ENCODE measurements around the gene SYNE2.
"Not testable (repeated sequence)": the region's sequence is repeated elsewhere in the genome, so short reads cannot be mapped to it uniquely, and the experiment has no call there.

The SYNE2 gene

GRCh38 chr14:64012720-64013119 is 159.9 kb downstream of the SYNE2 start:
- DNase-seq (ENCODE audit: low read depth): no peak

DNA sequence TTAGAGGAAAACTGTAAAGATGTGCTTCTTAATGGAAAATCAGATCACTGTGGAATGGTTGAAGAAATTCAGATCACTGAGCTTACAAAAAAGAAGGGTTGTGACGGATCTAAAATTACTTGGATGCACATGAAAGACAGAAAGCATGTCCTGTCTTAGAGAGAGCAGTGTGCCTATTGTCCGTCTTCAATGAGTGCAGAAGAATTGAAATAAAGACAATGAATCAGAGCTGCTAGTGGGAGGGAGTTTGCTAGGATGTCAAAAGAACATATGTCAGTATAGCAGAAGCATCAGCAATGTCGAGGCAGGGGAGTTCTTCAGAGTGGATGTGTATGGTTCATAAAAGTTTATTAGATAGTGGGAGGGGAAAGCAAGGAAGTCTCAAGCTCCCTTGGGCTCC is 172.7 kb downstream of the SYNE2 start:
- DNase-seq (ENCODE audit: low read depth): no peak

- DNase-seq (ENCODE audit: low read depth): no peak
These were observed 173.8 kb downstream of the SYNE2 start for GRCh38 chr14:64026600-64026999.

- DNase-seq (ENCODE audit: low read depth): peak; percentile 43
These were observed 182.3 kb downstream of the SYNE2 start for GRCh38 chr14:64035143-64035542.

DNA sequence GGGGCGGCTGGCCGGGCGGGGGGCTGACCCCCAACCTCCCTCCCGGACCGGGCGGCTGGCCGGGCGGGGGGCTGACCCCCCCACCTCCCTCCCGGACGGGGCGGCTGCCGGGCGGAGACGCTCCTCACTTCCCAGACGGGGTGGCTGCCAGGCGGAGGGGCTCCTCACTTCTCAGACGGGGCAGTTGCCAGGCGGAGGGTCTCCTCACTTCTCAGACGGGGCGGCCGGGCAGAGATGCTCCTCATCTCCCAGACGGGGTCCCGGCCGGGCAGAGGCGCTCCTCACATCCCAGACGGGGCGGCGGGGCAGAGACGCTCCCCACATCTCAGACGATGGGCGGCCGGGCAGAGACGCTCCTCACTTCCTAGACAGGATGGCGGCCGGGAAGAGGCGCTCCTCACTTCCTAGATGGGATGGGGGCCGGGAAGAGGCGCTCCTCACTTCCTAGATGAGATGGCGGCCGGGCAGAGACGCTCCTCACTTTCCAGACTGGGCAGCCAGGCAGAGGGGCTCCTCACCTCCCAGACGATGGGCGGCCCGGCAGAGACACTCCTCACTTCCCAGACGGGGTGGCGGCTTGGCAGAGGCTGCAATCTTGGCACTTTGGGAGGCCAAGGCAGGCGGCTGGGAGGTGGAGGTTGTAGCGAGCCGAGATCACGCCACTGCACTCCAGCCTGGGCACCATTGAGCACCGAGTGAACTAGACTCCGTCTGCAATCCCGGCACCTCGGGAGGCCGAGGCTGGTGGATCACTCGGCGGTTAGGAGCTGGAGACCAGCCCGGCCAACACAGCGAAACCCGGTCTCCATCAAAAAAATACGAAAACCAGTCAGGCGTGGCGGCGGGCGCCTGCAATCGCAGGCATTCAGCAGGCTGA is 185.3 kb downstream of the SYNE2 start:
- DNase-seq (ENCODE audit: low read depth): not testable (repeated sequence)

DNA sequence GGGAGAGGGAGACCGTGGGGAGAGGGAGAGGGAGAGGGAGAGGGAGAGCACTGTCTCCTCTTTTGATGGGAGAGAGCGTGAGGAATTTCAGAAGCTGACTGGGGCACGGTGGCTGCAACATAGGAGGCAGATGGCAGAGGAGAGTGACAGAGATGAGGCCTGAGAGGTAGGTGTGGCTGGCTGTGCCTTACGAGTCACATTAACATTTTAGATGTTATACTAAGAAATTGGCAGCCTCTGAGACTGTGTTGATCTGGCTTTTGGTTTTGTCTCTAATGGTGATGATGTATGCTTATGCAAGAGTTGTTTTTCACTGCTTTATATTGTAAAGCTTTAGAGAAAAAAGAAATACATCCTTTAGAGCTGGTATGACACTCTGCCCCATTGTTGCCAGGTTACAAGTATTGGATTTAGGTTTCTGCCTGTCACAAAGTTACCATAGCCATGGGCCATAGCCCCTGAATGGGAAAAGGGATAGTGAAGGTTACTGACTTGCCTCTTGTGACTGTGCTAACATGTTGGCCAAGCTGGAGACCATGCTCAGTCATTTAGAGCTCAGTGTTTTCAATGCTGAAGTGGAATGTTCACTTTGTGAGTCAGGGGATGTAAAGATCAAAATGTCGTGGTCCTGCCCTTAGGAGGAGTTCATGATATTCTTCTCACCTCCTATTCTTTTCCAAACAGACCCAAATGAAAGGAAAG is 186.2 kb downstream of the SYNE2 start:
- DNase-seq (ENCODE audit: low read depth): no peak

DNA sequence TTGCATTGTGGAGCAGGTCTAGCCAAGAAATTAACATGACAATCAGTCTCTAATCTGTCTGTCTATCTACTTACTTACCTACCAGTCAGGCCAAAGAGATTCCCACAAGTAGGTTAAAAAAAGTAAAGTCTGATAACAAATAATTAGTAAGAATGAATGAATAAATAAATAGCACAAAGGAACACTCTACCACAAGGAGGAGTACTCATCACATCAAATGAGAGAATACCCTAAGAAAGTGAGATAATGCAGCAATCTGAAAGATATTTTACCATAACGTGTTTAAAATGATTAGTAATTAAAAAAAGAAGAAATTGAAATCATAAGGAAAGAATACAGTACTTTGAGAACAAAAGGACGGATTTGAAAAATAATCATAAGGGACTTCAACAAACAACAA is 187.2 kb downstream of the SYNE2 start:
- peak; percentile 34 for DNase-seq (ENCODE audit: low read depth)

GRCh38 chr14:64043296-64043695 is 190.5 kb downstream of the SYNE2 start:
- DNase-seq (ENCODE audit: low read depth): not testable (repeated sequence)

- DNase-seq (ENCODE audit: low read depth): no peak
These were observed 192.3 kb downstream of the SYNE2 start for GRCh38 chr14:64045091-64045490.

DNA sequence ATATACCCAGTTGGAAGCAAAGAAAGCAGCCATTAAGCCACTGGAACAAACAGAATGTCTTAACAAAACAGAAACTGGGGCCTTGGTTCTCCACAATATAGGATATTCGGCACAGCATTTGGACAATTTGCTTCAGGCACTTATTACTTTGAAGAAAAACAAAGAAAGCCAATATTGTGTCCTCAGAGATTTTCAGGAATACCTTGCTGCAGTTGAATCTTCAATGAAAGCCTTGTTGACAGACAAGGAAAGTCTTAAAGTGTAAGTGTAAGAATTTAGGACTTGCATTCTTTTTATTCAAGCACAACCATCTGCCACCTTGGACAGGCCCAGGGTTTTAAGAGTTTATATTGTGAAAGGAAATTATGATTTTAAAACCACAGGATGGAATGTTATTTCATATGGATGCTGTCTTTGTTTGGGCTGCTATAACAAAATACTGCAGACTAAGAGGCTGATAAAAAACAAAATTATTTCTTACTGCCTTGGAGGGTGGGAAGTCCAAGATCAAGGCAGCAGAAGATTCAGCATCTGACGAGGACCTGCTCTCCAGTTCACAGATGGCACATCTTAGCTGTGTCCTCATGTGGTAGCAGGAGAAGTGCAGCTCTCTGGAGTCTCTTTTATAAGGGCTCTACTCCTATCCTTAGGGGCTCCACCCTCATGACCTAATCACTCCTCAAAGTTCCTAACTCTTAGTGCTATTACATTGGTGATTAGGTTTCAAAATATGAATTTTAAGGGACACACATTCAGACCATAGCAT is 197.0 kb downstream of the SYNE2 start:
- DNase-seq (ENCODE audit: low read depth): no peak

GRCh38 chr14:64053694-64054669 is 201.2 kb downstream of the SYNE2 start:
- peak; percentile 49 for DNase-seq (ENCODE audit: low read depth)

GRCh38 chr14:64059454-64060198 is 206.8 kb downstream of the SYNE2 start:
- no peak for DNase-seq (ENCODE audit: low read depth)

DNA sequence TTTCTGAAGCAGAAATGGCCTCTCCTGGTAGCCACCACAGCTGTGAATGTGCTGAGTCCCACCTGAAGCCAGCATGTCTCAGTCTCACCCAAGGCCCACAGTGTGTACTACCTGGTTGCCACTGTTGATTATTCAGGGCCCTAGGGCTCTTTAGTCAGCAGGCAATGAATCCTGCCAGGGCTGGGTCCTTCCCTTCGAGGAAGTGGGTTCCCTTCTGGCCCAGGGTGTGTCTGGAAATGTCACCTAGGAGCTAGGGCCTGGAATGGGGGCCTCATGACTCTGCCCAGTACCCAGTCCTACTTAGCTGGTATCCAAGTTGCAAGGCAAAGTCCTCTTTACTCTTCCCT is 207.4 kb downstream of the SYNE2 start:
- DNase-seq (ENCODE audit: low read depth): no peak

- peak; percentile 58 for DNase-seq (ENCODE audit: low read depth)
These were observed 207.9 kb downstream of the SYNE2 start for GRCh38 chr14:64060648-64061096.

GRCh38 chr14:64061115-64061514 is 208.3 kb downstream of the SYNE2 start:
- DNase-seq (ENCODE audit: low read depth): no peak

DNA sequence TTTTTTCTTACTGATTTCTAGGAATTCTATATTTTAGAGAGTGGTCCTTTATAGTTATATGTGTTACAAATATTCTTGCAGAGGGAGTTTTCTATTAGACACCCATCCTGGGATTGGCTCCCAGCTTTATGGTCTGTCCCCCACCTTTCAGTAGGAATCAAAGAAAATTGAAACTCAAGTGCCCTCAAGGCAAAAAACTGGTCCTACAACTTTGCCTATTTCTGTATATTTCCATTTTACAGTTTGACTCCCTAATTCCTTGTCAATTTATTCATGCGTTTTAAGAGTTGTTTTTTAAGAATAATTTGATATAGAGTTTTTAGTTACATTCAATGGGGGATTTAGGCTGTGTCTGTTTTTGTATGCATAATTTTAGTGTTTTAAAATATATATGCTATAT is 208.9 kb downstream of the SYNE2 start:
- DNase-seq (ENCODE audit: low read depth): no peak

GRCh38 chr14:64062381-64063115 is 209.7 kb downstream of the SYNE2 start:
- no peak for DNase-seq (ENCODE audit: low read depth)

DNA sequence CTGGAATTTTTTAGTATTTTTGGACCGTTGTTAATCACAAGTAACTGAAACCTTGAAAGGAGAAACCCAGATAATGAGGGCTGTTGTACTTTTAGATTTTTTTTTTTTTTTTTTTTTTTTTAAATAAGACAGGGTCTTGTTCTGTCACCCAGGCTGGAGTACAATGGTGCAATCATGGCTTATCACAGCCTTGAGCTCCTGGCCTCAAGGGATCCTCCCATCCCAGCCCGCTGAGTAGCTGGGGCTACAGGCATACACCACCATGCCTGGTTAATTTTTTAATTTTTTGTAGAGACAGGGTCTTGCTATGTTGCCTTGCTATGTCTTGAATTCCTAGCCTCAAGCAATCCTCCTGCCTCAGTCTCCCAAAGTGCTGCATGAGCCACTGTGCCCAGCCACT is 211.6 kb downstream of the SYNE2 start:
- no peak for DNase-seq (ENCODE audit: low read depth)

GRCh38 chr14:64069634-64070359 is 217.0 kb downstream of the SYNE2 start:
- no peak for DNase-seq (ENCODE audit: low read depth)
